Fibroblast of mammary gland (primary cell): Measurements from ENCODE around the gene CYTIP.

Experiments used
- DNase-seq: peaks from one replicate; pipeline ENCODE4 v3.0.0-alpha.2; 2010; ENCODE audit warnings: low read depth
- H3K4me3 ChIP-seq: 2 replicates; pipeline ENCODE4 v1.5.1; 2011; ENCODE audit warnings: low read depth, mild to moderate bottlenecking, low read length, moderate library complexity; ENCODE audit not compliant: control insufficient read depth
- CTCF ChIP-seq: conservative IDR thresholded peaks from 2 replicates; pipeline ENCODE4 v1.5.1; 2011; ENCODE audit warnings: low read depth, low read length, inconsistent platforms; ENCODE audit not compliant: control insufficient read depth, insufficient read depth

The CYTIP gene

GRCh38 chr2:157427922-157428303 lies 16.0 kb downstream of the CYTIP start:
- H3K4me3 ChIP-seq = no peak overlapping the region
- no peak for DNase-seq
- no peak for TF ChIP-seq CTCF

GRCh38 chr2:157427003-157427921 lies 16.6 kb downstream of the CYTIP start:
- DNase-seq = no peak
- H3K4me3 ChIP-seq = no peak overlapping the region
- TF ChIP-seq CTCF = no peak

GRCh38 chr2:157426477-157426994 lies 17.4 kb downstream of the CYTIP start:
- no peak for DNase-seq
- no peak for TF ChIP-seq CTCF
- H3K4me3 ChIP-seq = no peak overlapping the region

GRCh38 chr2:157424374-157424773 lies 19.5 kb downstream of the CYTIP start:
- DNase-seq = no peak
- no peak for TF ChIP-seq CTCF
- H3K4me3 ChIP-seq = no peak overlapping the region

GRCh38 chr2:157421964-157422363 lies 21.9 kb downstream of the CYTIP start:
- no peak overlapping the region for H3K4me3 ChIP-seq
- DNase-seq = no peak
- TF ChIP-seq CTCF = no peak

GRCh38 chr2:157421331-157421944 lies 22.5 kb downstream of the CYTIP start:
- no peak for DNase-seq
- no peak overlapping the region for H3K4me3 ChIP-seq

More at GRCh38 chr2:157421331-157421944, 22.5 kb downstream of the CYTIP start:
- TF ChIP-seq CTCF = no peak
